ENCODE data around the gene ATP2B2. TPM values are rescaled to one million over a fixed set of nuclear protein-coding genes. Genes with fewer than 3 reads are reported as not detected.

ATP2B2 gene
- total RNA-seq, 4 donors from 2014 or later = 0.29 to 9.5 (median 4.4) TPM

DNA sequence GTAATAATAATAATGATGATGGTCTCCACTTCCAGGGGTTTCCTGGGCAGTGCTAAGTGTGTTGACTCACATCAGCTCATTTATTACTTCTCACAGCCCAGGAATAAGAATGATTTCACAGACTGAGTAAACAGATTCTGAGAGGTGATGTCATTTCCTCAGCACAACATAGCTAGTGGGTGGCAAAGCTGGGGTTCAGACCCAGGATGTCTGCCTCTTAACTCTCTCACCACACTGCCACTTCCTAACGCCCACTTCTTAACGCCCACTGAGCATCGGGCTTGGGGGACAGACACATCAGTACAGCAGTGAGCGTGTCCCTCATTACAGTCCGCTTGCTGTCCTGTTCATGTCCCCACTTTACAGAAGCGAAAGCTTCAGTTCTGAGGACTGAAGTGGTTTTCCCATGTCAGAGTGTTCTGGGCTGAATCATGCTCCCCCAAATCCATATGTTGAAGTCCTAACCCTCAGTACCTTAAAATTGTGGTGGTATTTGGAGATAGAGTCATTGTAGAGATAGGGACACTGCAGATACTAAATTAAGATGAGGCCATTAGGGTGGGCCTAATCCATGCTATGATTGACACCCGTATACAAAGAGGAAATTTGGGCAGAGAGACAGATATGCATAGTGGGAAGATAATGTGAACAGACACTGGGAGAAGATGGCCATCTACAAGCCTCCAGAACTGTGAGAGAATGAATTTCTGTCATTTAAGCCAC, 68.0 kb downstream of the ATP2B2 start:
- H3K4me1 ChIP-seq = no peaks in the 10 kb centered on the region
- TF ChIP-seq, protein P1, sequence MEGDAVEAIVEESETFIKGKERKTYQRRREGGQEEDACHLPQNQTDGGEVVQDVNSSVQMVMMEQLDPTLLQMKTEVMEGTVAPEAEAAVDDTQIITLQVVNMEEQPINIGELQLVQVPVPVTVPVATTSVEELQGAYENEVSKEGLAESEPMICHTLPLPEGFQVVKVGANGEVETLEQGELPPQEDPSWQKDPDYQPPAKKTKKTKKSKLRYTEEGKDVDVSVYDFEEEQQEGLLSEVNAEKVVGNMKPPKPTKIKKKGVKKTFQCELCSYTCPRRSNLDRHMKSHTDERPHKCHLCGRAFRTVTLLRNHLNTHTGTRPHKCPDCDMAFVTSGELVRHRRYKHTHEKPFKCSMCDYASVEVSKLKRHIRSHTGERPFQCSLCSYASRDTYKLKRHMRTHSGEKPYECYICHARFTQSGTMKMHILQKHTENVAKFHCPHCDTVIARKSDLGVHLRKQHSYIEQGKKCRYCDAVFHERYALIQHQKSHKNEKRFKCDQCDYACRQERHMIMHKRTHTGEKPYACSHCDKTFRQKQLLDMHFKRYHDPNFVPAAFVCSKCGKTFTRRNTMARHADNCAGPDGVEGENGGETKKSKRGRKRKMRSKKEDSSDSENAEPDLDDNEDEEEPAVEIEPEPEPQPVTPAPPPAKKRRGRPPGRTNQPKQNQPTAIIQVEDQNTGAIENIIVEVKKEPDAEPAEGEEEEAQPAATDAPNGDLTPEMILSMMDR (IDR thresholded peaks at IDR 0.05) = no peak
- TF ChIP-seq POLR2A (IDR thresholded peaks at IDR 0.05) = no peak
- no peak overlapping the region for H3K4me3 ChIP-seq
- H3K27ac ChIP-seq = no peak overlapping the region
- DNase-seq = no peak
- no peaks in the 10 kb centered on the region for H3K36me3 ChIP-seq
- H3K9me3 ChIP-seq = no peaks in the 10 kb centered on the region
- no peaks in the 10 kb centered on the region for H3K27me3 ChIP-seq
- intact Hi-C loops (cut with DNase I; ENCODE audit: low total_unique reads) = no loop called here

GRCh38 chr3:10435850-10436249, 69.5 kb downstream of the ATP2B2 start:
- no peaks in the 10 kb centered on the region for H3K4me1 ChIP-seq
- intact Hi-C loops (cut with DNase I; ENCODE audit: low total_unique reads) = no loop called here
- no peak overlapping the region for H3K4me3 ChIP-seq
- no peaks in the 10 kb centered on the region for H3K27me3 ChIP-seq
- H3K36me3 ChIP-seq = no peaks in the 10 kb centered on the region
- no peak for DNase-seq
- no peaks in the 10 kb centered on the region for H3K9me3 ChIP-seq
- H3K27ac ChIP-seq = no peak overlapping the region
- TF ChIP-seq POLR2A (IDR thresholded peaks at IDR 0.05) = no peak
- TF ChIP-seq, protein P1 (IDR thresholded peaks at IDR 0.05) = no peak

GRCh38 chr3:10434938-10435336, 70.4 kb downstream of the ATP2B2 start:
- Histone ChIP-seq H3K36me3 (no peaks in the 10 kb centered on the region), H3K27me3 (no peaks in the 10 kb centered on the region), H3K27ac (no peak overlapping the region), H3K4me1 (no peaks in the 10 kb centered on the region), H3K9me3 (no peaks in the 10 kb centered on the region), H3K4me3 (no peak overlapping the region)
- no peak for DNase-seq
- TF ChIP-seq, protein P1 (IDR thresholded peaks at IDR 0.05) = no peak
- no peak for TF ChIP-seq POLR2A (IDR thresholded peaks at IDR 0.05)
- intact Hi-C loops (cut with DNase I; ENCODE audit: low total_unique reads) = no loop called here

- no peak for DNase-seq
- intact Hi-C loops (cut with DNase I; ENCODE audit: low total_unique reads) = no loop called here
- Histone ChIP-seq H3K4me3 (no peak overlapping the region), H3K4me1 (no peaks in the 10 kb centered on the region), H3K27me3 (no peaks in the 10 kb centered on the region), H3K36me3 (no peaks in the 10 kb centered on the region), H3K9me3 (no peaks in the 10 kb centered on the region), H3K27ac (no peak overlapping the region)
- TF ChIP-seq, protein P1 (IDR thresholded peaks at IDR 0.05) = no peak
- no peak for TF ChIP-seq POLR2A (IDR thresholded peaks at IDR 0.05)
These were observed 71.0 kb downstream of the ATP2B2 start for GRCh38 chr3:10434144-10434937.

- DNase-seq = no peak
- H3K4me1 ChIP-seq = no peaks in the 10 kb centered on the region
- no peaks in the 10 kb centered on the region for H3K9me3 ChIP-seq
- H3K27ac ChIP-seq = no peak overlapping the region
- H3K4me3 ChIP-seq = no peak overlapping the region
- no peaks in the 10 kb centered on the region for H3K27me3 ChIP-seq
- TF ChIP-seq, protein P1 (IDR thresholded peaks at IDR 0.05) = no peak
- no peak for TF ChIP-seq POLR2A (IDR thresholded peaks at IDR 0.05)
- intact Hi-C loops (cut with DNase I; ENCODE audit: low total_unique reads) = no loop called here
- no peaks in the 10 kb centered on the region for H3K36me3 ChIP-seq
These were observed 72.5 kb downstream of the ATP2B2 start for GRCh38 chr3:10432931-10433330.

Data from uterus (tissue), 4 donors.